SH-SY5Y (cell line): ENCODE results near the gene SPATA25.

ENCODE experiments used
- GATA2 ChIP-seq: IDR thresholded peaks from 2 replicates; pipeline ENCODE4 v1.6.1; 2011; ENCODE audit warnings: mild to moderate bottlenecking, low read depth, low read length
- GATA3 ChIP-seq: IDR thresholded peaks from 2 replicates; pipeline ENCODE4 v1.6.1; 2011; ENCODE audit warnings: low read depth, mild to moderate bottlenecking, low read length, moderate library complexity

- TF ChIP-seq GATA3: no peak
- TF ChIP-seq GATA2: no peak
These were observed 25.7 kb upstream of the SPATA25 start for GRCh38 chr20:45913116-45913515.
